GM21825 (cell line): ENCODE results near the gene PLPPR3.

Experiments used
- ATAC-seq: cut with Tn5 transposase; IDR thresholded peaks from one replicate; pipeline ENCODE4 v1.9.1; 2021; ENCODE audit warnings: mild to moderate bottlenecking, moderate library complexity; ENCODE audit not compliant: unreplicated experiment

The PLPPR3 gene

GRCh38 chr19:797528-798414 lies 24.0 kb downstream of the PLPPR3 start:
- ATAC-seq: peak; percentile 33

GRCh38 chr19:796692-797527 lies 24.8 kb downstream of the PLPPR3 start, which contains the start of gene PTBP1:
Gene PTBP1, plus strand, starts transcription at chr19:797452. Its CDS starts 46 bp downstream, at chr19:797498.
- ATAC-seq: peak; percentile 69

GRCh38 chr19:795691-796581 lies 25.8 kb downstream of the PLPPR3 start:
- ATAC-seq: no peak

GRCh38 chr19:795073-795611 lies 26.6 kb downstream of the PLPPR3 start:
- ATAC-seq: no peak

GRCh38 chr19:793806-794205 lies 27.9 kb downstream of the PLPPR3 start:
- no peak for ATAC-seq

GRCh38 chr19:792306-792885 lies 29.4 kb downstream of the PLPPR3 start:
- no peak for ATAC-seq

- ATAC-seq: no peak
These were observed 30.0 kb downstream of the PLPPR3 start for GRCh38 chr19:791567-792305.

GRCh38 chr19:791007-791566 lies 30.7 kb downstream of the PLPPR3 start:
- no peak for ATAC-seq

- ATAC-seq: no peak
These were observed 32.1 kb downstream of the PLPPR3 start for GRCh38 chr19:789701-790060.

- no peak for ATAC-seq
These were observed 32.6 kb downstream of the PLPPR3 start for GRCh38 chr19:788983-789700.

- ATAC-seq: no peak
These were observed 33.1 kb downstream of the PLPPR3 start for GRCh38 chr19:788686-788982.

- no peak for ATAC-seq
These were observed 34.2 kb downstream of the PLPPR3 start for GRCh38 chr19:787536-787935.

- no peak for ATAC-seq
These were observed 37.2 kb downstream of the PLPPR3 start for GRCh38 chr19:784541-784940.

- ATAC-seq: no peak
These were observed 38.7 kb downstream of the PLPPR3 start for GRCh38 chr19:782878-783668.

GRCh38 chr19:782185-782877 lies 39.4 kb downstream of the PLPPR3 start:
- no peak for ATAC-seq

GRCh38 chr19:781800-782184 lies 40.0 kb downstream of the PLPPR3 start:
- no peak for ATAC-seq

- no peak for ATAC-seq
These were observed 40.8 kb downstream of the PLPPR3 start for GRCh38 chr19:780935-781334.
